Measurements from ENCODE around the gene DBT.

The DBT gene

DNA sequence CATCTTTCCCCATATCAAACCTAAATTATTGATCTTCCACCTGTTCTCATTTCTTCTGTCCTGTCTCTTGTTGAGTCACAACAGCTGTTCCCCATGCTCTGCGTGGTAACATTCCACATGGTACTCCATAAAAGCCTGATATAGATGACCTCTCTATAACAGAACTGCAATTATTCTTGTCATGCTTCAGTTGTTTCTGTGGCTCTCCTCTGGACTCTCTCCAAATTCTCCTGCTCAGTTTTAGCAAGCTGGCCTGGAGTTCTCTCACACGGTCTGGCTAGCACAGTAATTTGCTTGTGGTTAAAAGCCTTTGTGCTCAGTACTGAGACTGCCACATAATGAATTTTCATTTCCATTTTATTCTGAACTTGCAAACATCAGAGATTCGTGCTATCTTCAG lies 61.0 kb downstream of the DBT start:
- DNase-seq (ENCODE audit: low spot score) = no peak

- no peak for DNase-seq (ENCODE audit: low spot score)
Observed at GRCh38 chr1:100187912-100188311, 61.7 kb downstream of the DBT start.

- no peak for DNase-seq (ENCODE audit: low spot score)
Observed at GRCh38 chr1:100184536-100184935, 65.1 kb downstream of the DBT start.

DNA sequence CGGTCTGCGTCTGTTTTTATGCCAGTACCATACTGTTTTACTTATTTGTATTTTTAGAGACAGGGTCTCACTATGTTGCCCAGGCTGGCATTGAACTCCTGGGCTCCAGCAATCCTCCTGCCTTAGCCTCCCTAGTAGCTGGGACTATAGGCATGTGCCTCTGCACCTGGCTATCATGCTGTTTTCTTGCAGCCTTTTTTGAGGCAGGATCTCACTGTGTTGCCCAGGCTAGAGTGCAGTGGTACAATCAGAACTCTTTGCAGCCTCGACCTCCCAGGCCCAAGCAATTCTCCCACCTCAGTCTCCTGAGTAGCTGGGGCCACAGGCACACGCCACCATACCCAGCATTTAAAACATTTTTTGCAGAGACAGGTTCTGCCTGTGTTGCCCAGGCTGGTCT lies 66.3 kb downstream of the DBT start:
- DNase-seq (ENCODE audit: low spot score) = no peak

DNA sequence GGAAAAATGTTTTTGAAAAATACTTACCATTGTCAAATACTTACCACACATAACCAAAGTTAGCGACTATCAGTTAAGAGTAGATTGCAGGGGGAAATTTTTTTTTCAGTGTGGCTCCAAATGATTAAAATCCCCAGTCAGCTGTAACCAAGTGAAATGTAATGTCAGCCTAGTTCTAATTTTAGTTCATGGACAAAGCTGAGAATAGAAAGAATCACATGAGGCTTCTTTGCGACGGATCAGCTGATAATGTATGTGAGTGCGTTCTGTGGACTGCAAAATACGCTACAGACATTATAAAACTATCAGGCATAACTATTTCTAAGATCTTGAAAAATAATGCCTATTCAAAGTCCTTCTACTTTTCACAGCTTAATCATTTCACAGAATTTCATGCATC lies 71.5 kb downstream of the DBT start, which contains the start of gene LRRC39:
Gene LRRC39, minus strand, starts transcription at position 166 of the 400 bp plus-strand sequence. CDS start 9,740 bp downstream, outside the sequence.
- DNase-seq (ENCODE audit: low spot score) = no peak

- no peak for DNase-seq (ENCODE audit: low spot score)
Observed at GRCh38 chr1:100177295-100178041, 72.2 kb downstream of the DBT start.

- DNase-seq (ENCODE audit: low spot score) = no peak
Observed at GRCh38 chr1:100168051-100168450, 81.6 kb downstream of the DBT start.

DNA sequence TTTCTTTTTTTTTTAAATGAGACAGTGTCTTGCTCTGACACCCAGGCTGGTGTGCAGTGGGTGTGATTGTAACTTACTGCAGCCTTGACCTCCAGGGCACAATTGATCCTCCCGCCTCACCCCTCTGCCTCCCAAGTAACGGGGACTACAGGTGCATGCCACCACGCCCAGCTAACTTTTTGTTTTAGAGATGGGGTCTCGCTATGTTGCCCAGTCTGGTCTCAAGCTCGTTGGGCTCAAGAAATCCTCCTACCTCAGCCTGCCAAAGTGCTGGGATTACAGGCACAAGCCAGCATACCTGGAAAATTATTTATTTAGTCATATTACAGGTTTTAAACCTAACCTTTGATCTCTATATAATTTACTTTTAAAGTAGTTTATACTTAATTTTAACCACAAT lies 84.9 kb downstream of the DBT start:
- no peak for DNase-seq (ENCODE audit: low spot score)

- no peak for DNase-seq (ENCODE audit: low spot score)
Observed at GRCh38 chr1:100164216-100164615, 85.4 kb downstream of the DBT start.

GRCh38 chr1:100162881-100163280 lies 86.8 kb downstream of the DBT start:
- no peak for DNase-seq (ENCODE audit: low spot score)

DNA sequence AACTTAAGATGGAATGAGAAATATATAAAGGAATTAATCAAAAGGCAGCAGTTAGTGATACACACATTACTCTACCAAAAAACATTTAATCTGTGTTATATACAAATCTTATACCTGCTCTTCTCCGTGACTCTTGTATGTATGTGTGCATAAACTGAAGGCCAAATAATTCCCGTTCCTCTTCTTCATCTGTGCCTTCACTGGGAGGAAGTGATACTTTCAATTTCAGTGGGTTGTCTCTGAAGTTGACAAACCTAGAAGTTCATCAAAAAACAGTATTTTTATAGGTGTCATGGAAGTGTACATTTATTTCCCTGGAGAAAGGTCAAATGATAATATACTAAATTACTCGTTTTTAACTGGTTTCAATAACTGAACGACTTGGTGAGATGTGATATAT lies 97.4 kb downstream of the DBT start:
- DNase-seq (ENCODE audit: low spot score) = no peak

DNA sequence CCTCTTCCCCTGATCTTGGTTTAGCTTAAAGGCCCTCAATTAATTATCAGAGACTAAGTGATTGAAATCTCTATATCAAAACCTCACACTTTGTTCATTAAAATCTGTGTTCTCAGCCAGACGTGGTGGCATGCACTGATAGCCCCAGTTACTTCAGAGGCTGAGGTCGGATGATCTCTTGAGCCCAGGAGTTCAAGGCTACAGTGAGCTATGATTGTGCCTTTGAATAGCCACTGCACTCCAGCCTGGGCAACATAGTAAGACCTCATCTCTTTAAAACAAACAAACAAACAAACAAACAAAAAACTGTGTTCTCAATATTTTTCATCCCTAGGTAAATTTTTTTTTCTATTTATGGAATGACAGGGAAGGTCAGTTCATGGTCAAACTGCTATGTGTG lies 98.0 kb downstream of the DBT start:
- no peak for DNase-seq (ENCODE audit: low spot score)

- DNase-seq (ENCODE audit: low spot score) = no peak
Observed at GRCh38 chr1:100147875-100148274, 101.8 kb downstream of the DBT start.

DNA sequence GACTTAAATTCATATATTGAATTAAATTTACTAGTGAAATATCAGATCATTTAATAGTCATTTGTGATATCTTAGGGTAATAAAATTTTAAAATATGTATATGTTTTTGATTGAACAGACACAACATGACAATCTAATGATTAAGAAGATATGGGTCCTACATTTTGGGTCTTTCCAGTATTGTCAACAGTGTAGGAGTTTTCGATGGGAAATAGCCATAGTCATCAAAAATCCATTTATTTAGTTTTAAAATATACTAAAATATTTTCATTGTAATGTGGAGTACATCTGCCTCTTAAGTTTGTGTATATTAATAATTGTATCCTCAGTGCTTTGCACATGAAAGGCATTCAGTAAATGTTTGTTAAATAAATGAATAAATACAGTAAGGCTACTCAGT lies 102.7 kb downstream of the DBT start:
- DNase-seq (ENCODE audit: low spot score) = no peak

- no peak for DNase-seq (ENCODE audit: low spot score)
Observed at GRCh38 chr1:100145116-100145515, 104.5 kb downstream of the DBT start.

- DNase-seq (ENCODE audit: low spot score) = no peak
Observed at GRCh38 chr1:100142343-100142742, 107.3 kb downstream of the DBT start.

DNA sequence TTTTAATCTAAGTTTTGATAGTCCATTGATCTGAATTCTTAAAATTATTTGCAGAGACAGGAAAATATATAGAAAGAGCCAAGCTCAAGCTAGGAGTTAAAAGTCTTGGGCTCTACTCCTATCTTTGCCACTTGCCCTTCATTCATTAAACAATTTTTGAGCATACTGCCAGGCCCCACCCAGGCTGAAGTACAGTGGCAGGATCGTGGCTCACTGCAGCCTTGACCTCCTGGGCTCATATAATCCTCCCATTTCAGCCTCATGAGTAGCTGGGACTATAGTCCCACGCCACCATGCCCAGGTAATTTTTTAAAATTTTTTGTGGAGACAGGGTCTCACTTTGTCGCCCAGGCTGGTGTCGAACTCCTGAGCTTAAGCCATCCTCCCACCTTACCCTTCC lies 108.4 kb downstream of the DBT start:
- no peak for DNase-seq (ENCODE audit: low spot score)

GRCh38 chr1:100137602-100138001 lies 112.0 kb downstream of the DBT start:
- DNase-seq (ENCODE audit: low spot score) = no peak

Data from kidney capillary endothelial cell (primary cell).